ENCODE measurements around the gene HMGB2.

HMGB2 gene

GRCh38 chr4:173365359-173365996 lies 31.3 kb upstream of the HMGB2 start:
- Histone ChIP-seq H3K79me1 (ENCODE audit: low read depth, low read length) (no peaks in the 10 kb centered on the region), H3K23ac (ENCODE audit: low read depth, low read length, poor library complexity) (no peak overlapping the region), H2AK5ac (ENCODE audit: low read depth, low read length) (no peak overlapping the region), H2BK5ac (ENCODE audit: low read length) (no peak overlapping the region), H3K4me2 (ENCODE audit: insufficient read depth, low read length, poor library complexity, severe bottlenecking) (no peak overlapping the region), H3K4ac (ENCODE audit: low read length) (no peak overlapping the region), H2BK15ac (ENCODE audit: low read length) (no peak overlapping the region), H3K36me3 (replicated peaks in 1 of 2; ENCODE audit: control insufficient read depth in 2 of 2, insufficient read depth in 2 of 2, low read length in 2 of 2) (no peaks in the 10 kb centered on the region), H4K91ac (ENCODE audit: low read depth, low read length, poor library complexity) (no peak overlapping the region), H3K4me1 (ENCODE audit: control insufficient read depth in 2 of 2, insufficient read depth in 1 of 2, low read depth in 1 of 2, low read length in 2 of 2) (peaks cover 0 to 9% of the 10 kb centered on the region in 2 donors), H2BK120ac (ENCODE audit: low read depth, low read length) (no peak overlapping the region), H3K4me3 (ENCODE audit: low read length in 2 of 2) (no peak overlapping the region), H4K8ac (ENCODE audit: low read depth, low read length) (no peak overlapping the region), H3K27ac (replicated peaks; ENCODE audit: low read length) (no peak overlapping the region), H3K9me3 (replicated peaks in 1 of 2; ENCODE audit: control insufficient read depth in 2 of 2, insufficient read depth in 1 of 2, low read depth in 1 of 2, low read length in 2 of 2) (peaks cover 0 to 3% of the 10 kb centered on the region in 2 donors), H2AFZ (ENCODE audit: low read length) (no peak overlapping the region), H3K18ac (ENCODE audit: low read length) (no peak overlapping the region), H3K9ac (ENCODE audit: low read depth, low read length, poor library complexity) (no peak overlapping the region), H3K14ac (ENCODE audit: low read length) (no peak overlapping the region), H2BK12ac (ENCODE audit: low read length) (no peak overlapping the region), H3K27me3 (ENCODE audit: control insufficient read depth in 3 of 3, insufficient read depth in 3 of 3, low read depth in 1 of 3, low read length in 3 of 3) (no peaks in the 10 kb centered on the region)
- DNase-seq (ENCODE audit: low spot score) = no peak
- no CpG with 5 or more reads among the region's 2 CpGs for WGBS, 2 donors (ENCODE audit: extremely low coverage in 2 of 2, insufficient read length in 2 of 2, insufficient replicate concordance in 1 of 2)

GRCh38 chr4:173362666-173363065 lies 28.5 kb upstream of the HMGB2 start:
- no peak overlapping the region for H3K4me3 ChIP-seq (ENCODE audit: low read length in 2 of 2)
- no peaks in the 10 kb centered on the region for H3K36me3 ChIP-seq (replicated peaks in 1 of 2; ENCODE audit: control insufficient read depth in 2 of 2, insufficient read depth in 2 of 2, low read length in 2 of 2)
- DNase-seq (ENCODE audit: low spot score) = no peak
- H3K4me1 ChIP-seq (ENCODE audit: control insufficient read depth in 2 of 2, insufficient read depth in 1 of 2, low read depth in 1 of 2, low read length in 2 of 2) = peaks cover 0 to 6% of the 10 kb centered on the region in 2 donors
- H3K9me3 ChIP-seq (replicated peaks in 1 of 2; ENCODE audit: control insufficient read depth in 2 of 2, insufficient read depth in 1 of 2, low read depth in 1 of 2, low read length in 2 of 2) = peaks cover 0 to 3% of the 10 kb centered on the region in 2 donors
- H3K27me3 ChIP-seq (ENCODE audit: control insufficient read depth in 3 of 3, insufficient read depth in 3 of 3, low read depth in 1 of 3, low read length in 3 of 3) = no peaks in the 10 kb centered on the region
- no peak overlapping the region for H4K8ac ChIP-seq (ENCODE audit: low read depth, low read length)
- no peak overlapping the region for H2BK12ac ChIP-seq (ENCODE audit: low read length)
- no peaks in the 10 kb centered on the region for H3K79me1 ChIP-seq (ENCODE audit: low read depth, low read length)
- H3K4ac ChIP-seq (ENCODE audit: low read length) = no peak overlapping the region
- no peak overlapping the region for H2AK5ac ChIP-seq (ENCODE audit: low read depth, low read length)
- H2BK120ac ChIP-seq (ENCODE audit: low read depth, low read length) = no peak overlapping the region
- no peak overlapping the region for H3K9ac ChIP-seq (ENCODE audit: low read depth, low read length, poor library complexity)
- no peak overlapping the region for H3K27ac ChIP-seq (replicated peaks; ENCODE audit: low read length)
- no peak overlapping the region for H4K91ac ChIP-seq (ENCODE audit: low read depth, low read length, poor library complexity)
- no peak overlapping the region for H3K14ac ChIP-seq (ENCODE audit: low read length)
- no peak overlapping the region for H2AFZ ChIP-seq (ENCODE audit: low read length)
- H3K18ac ChIP-seq (ENCODE audit: low read length) = no peak overlapping the region
- WGBS, 2 donors (ENCODE audit: extremely low coverage in 2 of 2, insufficient read length in 2 of 2, insufficient replicate concordance in 1 of 2) = no CpG with 5 or more reads among the region's 3 CpGs
- no peak overlapping the region for H3K23ac ChIP-seq (ENCODE audit: low read depth, low read length, poor library complexity)
- no peak overlapping the region for H2BK15ac ChIP-seq (ENCODE audit: low read length)
- H3K4me2 ChIP-seq (ENCODE audit: insufficient read depth, low read length, poor library complexity, severe bottlenecking) = no peak overlapping the region
- no peak overlapping the region for H2BK5ac ChIP-seq (ENCODE audit: low read length)

DNA sequence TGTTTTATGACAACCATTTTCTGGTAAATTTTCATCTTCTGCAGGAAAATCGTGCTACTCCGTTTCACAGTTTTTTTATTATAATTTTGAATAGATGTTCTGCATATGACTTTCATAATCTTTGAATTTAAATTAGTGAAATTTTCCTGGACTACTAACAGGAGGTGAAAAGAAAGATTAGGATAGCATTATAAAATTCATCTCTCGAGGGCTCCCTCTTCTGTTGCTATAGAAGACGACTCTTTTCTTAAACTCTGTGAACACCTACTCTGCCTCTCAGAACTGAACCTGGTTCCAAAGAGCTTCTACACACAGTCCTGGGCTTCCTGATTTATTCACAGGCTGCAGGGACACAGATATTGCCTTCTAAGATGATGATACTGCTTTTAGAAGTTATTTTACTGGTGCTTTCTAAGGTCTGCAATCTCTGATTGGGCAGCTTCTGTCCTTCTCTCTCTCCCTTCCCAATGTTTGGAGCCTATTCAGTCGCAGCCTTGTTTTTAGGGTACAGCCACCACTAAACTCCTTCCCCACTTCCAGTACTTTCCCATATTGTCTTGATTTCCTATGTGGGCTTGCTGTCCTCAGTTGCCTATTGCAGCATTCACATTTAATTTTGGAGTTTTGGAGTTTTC lies 26.5 kb upstream of the HMGB2 start:
- DNase-seq (ENCODE audit: low spot score) = no peak
- H3K4ac ChIP-seq (ENCODE audit: low read length) = no peak overlapping the region
- no peak overlapping the region for H4K91ac ChIP-seq (ENCODE audit: low read depth, low read length, poor library complexity)
- H2AK5ac ChIP-seq (ENCODE audit: low read depth, low read length) = no peak overlapping the region
- H3K79me1 ChIP-seq (ENCODE audit: low read depth, low read length) = no peaks in the 10 kb centered on the region
- H3K14ac ChIP-seq (ENCODE audit: low read length) = no peak overlapping the region
- H2BK15ac ChIP-seq (ENCODE audit: low read length) = no peak overlapping the region
- no peak overlapping the region for H2BK12ac ChIP-seq (ENCODE audit: low read length)
- no peak overlapping the region for H2AFZ ChIP-seq (ENCODE audit: low read length)
- no peak overlapping the region for H3K4me2 ChIP-seq (ENCODE audit: insufficient read depth, low read length, poor library complexity, severe bottlenecking)
- H3K23ac ChIP-seq (ENCODE audit: low read depth, low read length, poor library complexity) = no peak overlapping the region
- no peaks in the 10 kb centered on the region for H3K27me3 ChIP-seq (ENCODE audit: control insufficient read depth in 3 of 3, insufficient read depth in 3 of 3, low read depth in 1 of 3, low read length in 3 of 3)
- H3K18ac ChIP-seq (ENCODE audit: low read length) = no peak overlapping the region
- no peaks in the 10 kb centered on the region for H3K9me3 ChIP-seq (replicated peaks in 1 of 2; ENCODE audit: control insufficient read depth in 2 of 2, insufficient read depth in 1 of 2, low read depth in 1 of 2, low read length in 2 of 2)
- WGBS, 2 donors (ENCODE audit: extremely low coverage in 2 of 2, insufficient read length in 2 of 2, insufficient replicate concordance in 1 of 2) = no CpG with 5 or more reads among the region's 5 CpGs
- H2BK120ac ChIP-seq (ENCODE audit: low read depth, low read length) = no peak overlapping the region
- H3K9ac ChIP-seq (ENCODE audit: low read depth, low read length, poor library complexity) = no peak overlapping the region
- no peaks in the 10 kb centered on the region for H3K4me1 ChIP-seq (ENCODE audit: control insufficient read depth in 2 of 2, insufficient read depth in 1 of 2, low read depth in 1 of 2, low read length in 2 of 2)
- H3K36me3 ChIP-seq (replicated peaks in 1 of 2; ENCODE audit: control insufficient read depth in 2 of 2, insufficient read depth in 2 of 2, low read length in 2 of 2) = no peaks in the 10 kb centered on the region
- no peak overlapping the region for H3K4me3 ChIP-seq (ENCODE audit: low read length in 2 of 2)
- H3K27ac ChIP-seq (replicated peaks; ENCODE audit: low read length) = no peak overlapping the region
- no peak overlapping the region for H2BK5ac ChIP-seq (ENCODE audit: low read length)
- H4K8ac ChIP-seq (ENCODE audit: low read depth, low read length) = no peak overlapping the region

DNA sequence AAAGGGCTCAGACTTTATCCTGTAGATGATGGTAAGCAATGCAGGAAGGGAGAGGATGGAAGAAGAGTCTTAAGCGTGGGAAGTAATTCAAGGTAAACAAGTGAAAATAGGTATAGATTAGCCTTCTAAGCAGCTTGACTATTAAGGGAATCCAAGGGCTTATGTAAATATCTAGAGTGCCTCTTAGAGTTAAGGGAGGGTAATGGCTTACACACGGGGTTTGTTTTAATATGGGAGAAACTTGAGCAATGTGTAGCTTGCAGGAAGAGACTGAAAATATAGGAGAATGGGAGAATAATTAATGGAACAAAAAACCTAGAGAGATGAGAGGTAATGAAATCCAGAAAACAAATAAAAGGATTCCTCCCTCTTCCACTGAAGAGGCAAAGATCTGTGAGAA lies 23.8 kb upstream of the HMGB2 start:
- Histone ChIP-seq H2BK120ac (ENCODE audit: low read depth, low read length) (no peak overlapping the region), H2BK5ac (ENCODE audit: low read length) (no peak overlapping the region), H3K9ac (ENCODE audit: low read depth, low read length, poor library complexity) (no peak overlapping the region), H3K36me3 (replicated peaks in 1 of 2; ENCODE audit: control insufficient read depth in 2 of 2, insufficient read depth in 2 of 2, low read length in 2 of 2) (no peaks in the 10 kb centered on the region), H3K23ac (ENCODE audit: low read depth, low read length, poor library complexity) (no peak overlapping the region), H3K27ac (replicated peaks; ENCODE audit: low read length) (no peak overlapping the region), H3K79me1 (ENCODE audit: low read depth, low read length) (no peaks in the 10 kb centered on the region), H3K18ac (ENCODE audit: low read length) (no peak overlapping the region), H2BK15ac (ENCODE audit: low read length) (no peak overlapping the region), H3K4ac (ENCODE audit: low read length) (no peak overlapping the region), H3K4me1 (ENCODE audit: control insufficient read depth in 2 of 2, insufficient read depth in 1 of 2, low read depth in 1 of 2, low read length in 2 of 2) (no peaks in the 10 kb centered on the region), H3K14ac (ENCODE audit: low read length) (no peak overlapping the region), H2AK5ac (ENCODE audit: low read depth, low read length) (no peak overlapping the region), H3K4me2 (ENCODE audit: insufficient read depth, low read length, poor library complexity, severe bottlenecking) (no peak overlapping the region), H2AFZ (ENCODE audit: low read length) (no peak overlapping the region), H4K8ac (ENCODE audit: low read depth, low read length) (no peak overlapping the region), H3K4me3 (ENCODE audit: low read length in 2 of 2) (no peak overlapping the region), H2BK12ac (ENCODE audit: low read length) (no peak overlapping the region), H3K27me3 (ENCODE audit: control insufficient read depth in 3 of 3, insufficient read depth in 3 of 3, low read depth in 1 of 3, low read length in 3 of 3) (no peaks in the 10 kb centered on the region), H4K91ac (ENCODE audit: low read depth, low read length, poor library complexity) (no peak overlapping the region), H3K9me3 (replicated peaks in 1 of 2; ENCODE audit: control insufficient read depth in 2 of 2, insufficient read depth in 1 of 2, low read depth in 1 of 2, low read length in 2 of 2) (no peaks in the 10 kb centered on the region)
- no peak for DNase-seq (ENCODE audit: low spot score)
- no CpG with 5 or more reads among the region's 2 CpGs for WGBS, 2 donors (ENCODE audit: extremely low coverage in 2 of 2, insufficient read length in 2 of 2, insufficient replicate concordance in 1 of 2)

All from neuronal stem cell (in vitro differentiated cells).